ENCODE data around the gene AK1. TPM values are rescaled to one million over a fixed set of nuclear protein-coding genes. Genes with fewer than 3 reads are reported as not detected.

Gene AK1
- total and polyA plus RNA-seq, 2 of the 8 experiments (the other 6 are each of a cell fraction or from before 2014, with no cell fraction given), result 37.9 to 39.2 TPM

GRCh38 chr9:127925959-127926905 is 48.8 kb upstream of the AK1 start:
- H3K56ac ChIP-seq (replicated peaks; ENCODE audit: insufficient read length, low read depth, low read length), result no peak overlapping the region
- peak overlapping the region; percentile 68; the same call in 1 of the 2 replicates for H2BK12ac ChIP-seq (ENCODE audit: low read depth, low read length)
- H3K23me2 ChIP-seq (ENCODE audit: low read depth, low read length), result peaks cover 17% of the 10 kb centered on the region; the same call in 1 of the 2 replicates
- H3K23ac ChIP-seq (ENCODE audit: insufficient read length), result no peak overlapping the region
- no peaks in the 10 kb centered on the region for H3K79me2 ChIP-seq (ENCODE audit: control insufficient read depth in 1 of 2, insufficient read depth in 2 of 2, low read length in 2 of 2)
- H3K79me1 ChIP-seq (ENCODE audit: low read depth, low read length), result no peaks in the 10 kb centered on the region
- H4K8ac ChIP-seq (ENCODE audit: extremely low read depth, insufficient read depth, low read length), result no peak overlapping the region
- 58% methylated on average over 14 of the region's 14 CpGs; no CpG with 5 or more reads in 1 of the 2 experiments for WGBS, 2 experiments (ENCODE audit: extremely low coverage in 1 of 2, insufficient coverage in 1 of 2, insufficient read length in 1 of 2, insufficient replicate concordance in 2 of 2, low coverage in 1 of 2, low lambda C conversion rate in 2 of 2, missing lambda C conversion rate in 1 of 2)
- no peak overlapping the region for H3K4ac ChIP-seq (replicated peaks; ENCODE audit: insufficient read length, low read depth, low read length)
- no peak overlapping the region for H4K5ac ChIP-seq (ENCODE audit: insufficient read length, low read depth, low read length)
- ChIA-PET POLR2A (ENCODE audit: partially characterized antibody) (interaction anchor here (1.1 kb wide), 1 partner anchor 27 kb away, joined by 3 read pairs; the partner anchor contains the start of gene ST6GALNAC6), CTCF (ENCODE audit: partially characterized antibody) (interaction anchor here (0.6 to 1.4 kb wide), 6 partner anchors 17 to 225 kb away, joined by 3 to 5 read pairs (median 3); no protein-coding TSS in a partner anchor)
- H3K27me3 ChIP-seq (replicated peaks in 1 of 4; ENCODE audit: control insufficient read depth in 3 of 4, extremely low read depth in 1 of 4, insufficient read depth in 3 of 4, low read length in 3 of 4), result peaks cover 0 to 23% (median 18%) of the 10 kb centered on the region in 4 experiments; a peak in 6 of 7 replicates
- no peaks in the 10 kb centered on the region for H3K9me3 ChIP-seq (ENCODE audit: insufficient read depth in 2 of 2, low read depth in 1 of 2, low read length in 1 of 2)
- H3K9ac ChIP-seq (replicated peaks in 1 of 4; ENCODE audit: extremely low read depth in 1 of 4, low read depth in 3 of 4, low read length in 3 of 4), result peak overlapping the region in 2 of 4 experiments; percentile 38 to 46; a peak in 3 of 7 replicates
- H2BK20ac ChIP-seq (ENCODE audit: low read length), result no peak overlapping the region
- H3K14ac ChIP-seq (ENCODE audit: insufficient read length), result no peak overlapping the region
- 0 out of 2 replicates have a peak overlapping the region, but pooled peaks have one; percentile 44 for H2BK5ac ChIP-seq (ENCODE audit: low read depth, low read length)
- H2AK5ac ChIP-seq (ENCODE audit: low read depth, low read length), result no peak overlapping the region
- H3K27ac ChIP-seq (ENCODE audit: low read depth, low read length), result no peak overlapping the region
- H4K20me1 ChIP-seq (replicated peaks in 1 of 2; ENCODE audit: control insufficient read depth in 1 of 2, insufficient read depth in 2 of 2, low read length in 2 of 2), result peaks cover 0 to 3% of the 10 kb centered on the region in 2 experiments
- H3K36me3 ChIP-seq (ENCODE audit: control insufficient read depth in 2 of 4, insufficient read depth in 4 of 4, low read length in 3 of 4), result no peaks in the 10 kb centered on the region
- H3K4me3 ChIP-seq (ENCODE audit: extremely low read depth in 1 of 4, insufficient read depth in 2 of 4, low read depth in 3 of 4, low read length in 4 of 4), result peak overlapping the region; percentile 41 to 81 (median 72)
- peak overlapping the region; percentile 61; the same call in 1 of the 2 replicates for H2AFZ ChIP-seq (ENCODE audit: low read length)
- H3K4me1 ChIP-seq (replicated peaks in 1 of 4; ENCODE audit: control insufficient read depth in 3 of 4, insufficient read depth in 4 of 4, low read length in 3 of 4), result peaks cover 8 to 20% (median 18%) of the 10 kb centered on the region in 4 experiments
- FAIRE-seq, result no peak
- no peak overlapping the region for H2BK15ac ChIP-seq (ENCODE audit: low read length)
- H4K91ac ChIP-seq (replicated peaks; ENCODE audit: insufficient read length, low read length), result no peak overlapping the region
- H3K4me2 ChIP-seq (ENCODE audit: insufficient read depth in 1 of 2, low read depth in 2 of 2, low read length in 2 of 2), result peak overlapping the region; percentile 76 to 95
- no peak overlapping the region for H2BK120ac ChIP-seq (replicated peaks; ENCODE audit: low read depth, low read length)
- no peak overlapping the region for H3K18ac ChIP-seq (ENCODE audit: extremely low read depth, low read length)
- DNase-seq (ENCODE audit: low read depth in 1 of 2, low spot score in 2 of 2), result no peak
- no peak for TF ChIP-seq ZNF274 (IDR thresholded peaks at IDR 0.05; ENCODE audit: borderline replicate concordance, extremely low read depth, low read length)
- TF ChIP-seq CHD1 (IDR thresholded peaks at IDR 0.05; ENCODE audit: low read depth, low read length), result no peak
- no peak for TF ChIP-seq EGR1 (IDR thresholded peaks at IDR 0.05; ENCODE audit: borderline replicate concordance, low read depth, low read length)
- TF ChIP-seq TEAD4 (IDR thresholded peaks at IDR 0.05; ENCODE audit: low read depth, low read length), result no peak
- TF ChIP-seq SP1 (IDR thresholded peaks at IDR 0.05; ENCODE audit: low read depth, low read length), result no peak
- TF ChIP-seq BCL11A (IDR thresholded peaks at IDR 0.05; ENCODE audit: low read depth in 2 of 2, low read length in 2 of 2), result no peak
- TF ChIP-seq MAX (IDR thresholded peaks at IDR 0.05), result no peak
- TF ChIP-seq RFX5 (IDR thresholded peaks at IDR 0.05; ENCODE audit: borderline replicate concordance, low read depth, low read length), result no peak
- TF ChIP-seq KDM1A (IDR thresholded peaks at IDR 0.05; ENCODE audit: borderline replicate concordance, low read length), result no peak
- TF ChIP-seq FOSL1 (IDR thresholded peaks at IDR 0.05; ENCODE audit: insufficient read depth, low read depth, low read length), result no peak

All from H1 (cell line).